ENCODE data around the gene TMEM145. TPM values are rescaled to one million over a fixed set of nuclear protein-coding genes. Genes with fewer than 3 reads are reported as not detected.

The TMEM145 gene
- total RNA-seq, 1 donor from 2014 or later = 18.4 TPM

DNA sequence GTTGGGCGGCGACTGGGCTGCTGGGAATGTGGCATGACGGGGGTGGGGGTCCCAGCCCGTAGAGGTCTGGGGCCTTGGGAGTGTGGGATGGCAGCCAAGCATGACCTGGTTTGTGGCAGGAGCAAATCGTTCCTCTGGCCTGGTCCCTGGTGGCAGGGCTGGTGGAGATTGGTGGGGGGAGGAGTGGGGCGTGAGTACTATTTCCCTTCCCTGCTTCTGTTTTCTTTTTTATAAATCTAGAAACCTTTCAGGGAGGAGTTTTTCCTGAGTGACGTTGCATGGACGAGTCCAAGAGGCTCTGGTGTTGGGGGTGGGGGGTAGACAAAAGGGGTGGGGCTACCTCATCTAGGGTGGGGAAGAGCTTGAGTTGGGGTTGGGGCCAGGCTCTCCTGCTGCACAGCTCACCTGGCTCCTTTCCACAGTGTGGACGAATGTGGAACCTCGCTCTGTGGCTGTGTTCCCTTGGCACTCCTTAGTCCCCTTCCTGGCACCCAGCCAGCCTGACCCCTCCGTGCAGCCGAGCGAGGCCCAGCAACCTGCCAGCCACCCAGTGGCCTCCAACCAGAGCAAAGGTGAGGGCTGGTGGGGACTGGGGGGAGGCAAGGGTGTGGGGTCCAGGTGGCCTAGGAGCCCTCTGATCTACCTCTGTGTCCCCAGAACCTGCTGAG, 26.6 kb upstream of the TMEM145 start:
- peaks cover 4% of the 10 kb centered on the region for H3K27me3 Mint-ChIP-seq (ENCODE audit: low read depth)
- H3K36me3 Mint-ChIP-seq (ENCODE audit: low read depth) = peaks cover 3% of the 10 kb centered on the region
- peak overlapping the region; percentile 98 for H3K4me3 Mint-ChIP-seq
- H3K27ac Mint-ChIP-seq (ENCODE audit: unreplicated experiment) = no peak overlapping the region
- TF ChIP-seq, protein P1, sequence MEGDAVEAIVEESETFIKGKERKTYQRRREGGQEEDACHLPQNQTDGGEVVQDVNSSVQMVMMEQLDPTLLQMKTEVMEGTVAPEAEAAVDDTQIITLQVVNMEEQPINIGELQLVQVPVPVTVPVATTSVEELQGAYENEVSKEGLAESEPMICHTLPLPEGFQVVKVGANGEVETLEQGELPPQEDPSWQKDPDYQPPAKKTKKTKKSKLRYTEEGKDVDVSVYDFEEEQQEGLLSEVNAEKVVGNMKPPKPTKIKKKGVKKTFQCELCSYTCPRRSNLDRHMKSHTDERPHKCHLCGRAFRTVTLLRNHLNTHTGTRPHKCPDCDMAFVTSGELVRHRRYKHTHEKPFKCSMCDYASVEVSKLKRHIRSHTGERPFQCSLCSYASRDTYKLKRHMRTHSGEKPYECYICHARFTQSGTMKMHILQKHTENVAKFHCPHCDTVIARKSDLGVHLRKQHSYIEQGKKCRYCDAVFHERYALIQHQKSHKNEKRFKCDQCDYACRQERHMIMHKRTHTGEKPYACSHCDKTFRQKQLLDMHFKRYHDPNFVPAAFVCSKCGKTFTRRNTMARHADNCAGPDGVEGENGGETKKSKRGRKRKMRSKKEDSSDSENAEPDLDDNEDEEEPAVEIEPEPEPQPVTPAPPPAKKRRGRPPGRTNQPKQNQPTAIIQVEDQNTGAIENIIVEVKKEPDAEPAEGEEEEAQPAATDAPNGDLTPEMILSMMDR (conservative IDR thresholded peaks at IDR 0.05) = no peak
- peaks cover 18% of the 10 kb centered on the region for H3K4me1 Mint-ChIP-seq
- DNase-seq (ENCODE audit: low read depth, low spot score) = no peak
- no peaks in the 10 kb centered on the region for H3K9me3 Mint-ChIP-seq

DNA sequence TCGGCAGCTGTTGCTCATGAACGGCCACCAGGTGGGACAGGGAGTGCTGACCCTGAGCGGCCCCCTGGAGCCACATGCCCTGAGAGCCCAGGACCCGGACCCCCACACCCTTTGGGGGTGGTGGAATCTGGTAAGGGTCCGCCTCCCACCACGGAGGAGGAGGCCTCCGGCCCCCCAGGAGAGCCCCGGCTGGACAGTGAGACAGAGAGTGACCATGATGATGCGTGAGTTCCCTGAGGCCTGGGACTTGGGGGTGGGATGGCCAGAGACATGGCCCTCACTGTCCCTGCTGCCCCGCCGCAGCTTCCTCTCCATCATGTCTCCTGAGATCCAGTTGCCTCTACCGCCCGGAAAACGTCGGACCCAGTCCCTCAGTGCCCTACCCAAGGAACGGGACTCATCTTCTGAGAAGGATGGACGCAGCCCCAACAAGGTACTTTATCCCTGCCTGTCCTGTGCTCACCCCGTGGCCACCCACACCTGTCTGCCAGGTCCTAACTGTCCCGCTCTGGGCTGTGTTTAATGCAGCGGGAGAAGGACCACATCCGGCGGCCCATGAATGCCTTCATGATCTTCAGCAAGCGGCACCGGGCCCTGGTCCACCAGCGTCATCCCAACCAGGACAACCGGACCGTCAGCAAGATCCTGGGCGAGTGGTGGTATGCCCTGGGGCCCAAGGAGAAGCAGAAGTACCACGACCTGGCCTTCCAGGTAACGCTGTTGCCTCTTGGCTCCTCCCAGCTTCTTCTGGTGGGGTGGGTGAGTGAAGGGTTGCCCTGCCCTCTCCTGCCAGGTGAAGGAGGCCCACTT, 25.9 kb upstream of the TMEM145 start:
- H3K4me1 Mint-ChIP-seq = peaks cover 23% of the 10 kb centered on the region
- TF ChIP-seq, protein P1 (conservative IDR thresholded peaks at IDR 0.05) = no peak
- no peak for DNase-seq (ENCODE audit: low read depth, low spot score)
- H3K4me3 Mint-ChIP-seq = peak overlapping the region; percentile 62
- peaks cover 4% of the 10 kb centered on the region for H3K27me3 Mint-ChIP-seq (ENCODE audit: low read depth)
- H3K9me3 Mint-ChIP-seq = no peaks in the 10 kb centered on the region
- no peak overlapping the region for H3K27ac Mint-ChIP-seq (ENCODE audit: unreplicated experiment)
- peaks cover 7% of the 10 kb centered on the region for H3K36me3 Mint-ChIP-seq (ENCODE audit: low read depth)

DNA sequence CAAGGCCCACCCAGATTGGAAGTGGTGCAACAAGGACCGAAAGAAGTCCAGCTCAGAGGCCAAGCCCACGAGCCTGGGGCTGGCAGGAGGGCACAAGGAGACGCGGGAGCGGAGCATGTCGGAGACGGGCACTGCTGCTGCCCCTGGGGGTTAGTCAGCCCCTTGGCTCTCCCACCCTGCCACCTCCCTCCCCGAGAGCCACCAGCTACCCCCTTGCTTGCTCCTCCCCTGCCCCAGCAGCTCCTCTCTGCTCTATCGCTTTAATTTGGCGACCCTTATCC, 25.3 kb upstream of the TMEM145 start:
- Mint-ChIP-seq H3K27ac (ENCODE audit: unreplicated experiment) (no peak overlapping the region), H3K36me3 (ENCODE audit: low read depth) (peaks cover 7% of the 10 kb centered on the region), H3K4me1 (peaks cover 23% of the 10 kb centered on the region), H3K4me3 (peak overlapping the region; percentile 72), H3K27me3 (ENCODE audit: low read depth) (peaks cover 4% of the 10 kb centered on the region), H3K9me3 (no peaks in the 10 kb centered on the region)
- DNase-seq (ENCODE audit: low read depth, low spot score) = no peak
- TF ChIP-seq, protein P1 (conservative IDR thresholded peaks at IDR 0.05) = no peak

DNA sequence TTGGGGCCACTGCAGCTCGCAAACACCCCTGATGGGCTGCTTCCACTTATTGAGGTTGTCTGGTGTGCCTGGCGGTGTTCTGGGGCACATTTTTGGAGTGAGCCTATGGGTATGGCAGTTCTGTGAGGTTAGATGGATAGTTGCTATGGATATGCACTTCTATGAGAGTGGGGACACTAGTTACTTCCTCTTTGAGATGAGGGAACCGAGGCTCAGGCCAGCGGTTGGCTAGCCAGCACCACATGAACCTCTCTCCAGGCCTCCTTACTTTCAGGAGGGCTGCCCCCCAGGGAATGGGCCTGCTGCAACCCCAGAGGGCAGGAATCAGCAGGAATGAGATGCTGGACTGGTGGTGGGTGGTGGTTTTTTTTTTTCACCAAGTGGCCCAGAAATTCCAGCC, 24.7 kb upstream of the TMEM145 start:
- no peak overlapping the region for H3K27ac Mint-ChIP-seq (ENCODE audit: unreplicated experiment)

DNA sequence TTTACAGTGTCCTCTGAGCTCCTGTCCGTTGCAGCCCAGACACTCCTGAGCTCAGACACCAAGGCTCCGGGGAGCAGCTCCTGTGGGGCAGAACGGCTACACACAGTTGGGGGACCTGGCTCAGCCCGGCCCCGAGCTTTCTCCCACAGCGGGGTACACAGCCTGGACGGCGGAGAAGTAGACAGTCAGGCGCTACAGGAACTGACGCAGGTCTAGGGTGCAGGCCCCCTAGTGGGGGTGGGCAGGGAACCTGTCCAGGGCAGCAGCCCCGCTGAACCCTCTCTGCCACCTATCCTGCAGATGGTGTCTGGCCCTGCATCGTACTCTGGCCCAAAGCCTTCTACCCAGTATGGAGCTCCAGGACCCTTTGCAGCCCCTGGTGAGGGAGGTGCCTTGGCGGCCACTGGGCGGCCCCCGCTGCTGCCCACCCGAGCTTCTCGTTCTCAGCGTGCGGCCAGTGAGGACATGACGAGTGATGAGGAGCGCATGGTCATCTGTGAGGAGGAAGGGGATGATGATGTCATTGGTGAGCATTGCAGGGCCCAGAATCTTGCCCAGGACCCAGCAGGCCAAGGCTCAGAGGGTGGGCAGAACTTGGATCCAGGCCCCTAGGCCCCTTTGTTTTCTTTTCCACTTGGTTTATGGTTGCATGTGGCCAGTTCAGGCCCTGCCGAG, 24.1 kb upstream of the TMEM145 start:
- no peak for DNase-seq (ENCODE audit: low read depth, low spot score)
- Mint-ChIP-seq H3K4me1 (peaks cover 26% of the 10 kb centered on the region), H3K27me3 (ENCODE audit: low read depth) (peaks cover 4% of the 10 kb centered on the region), H3K9me3 (no peaks in the 10 kb centered on the region), H3K4me3 (peak overlapping the region; percentile 72), H3K36me3 (ENCODE audit: low read depth) (peaks cover 9% of the 10 kb centered on the region), H3K27ac (ENCODE audit: unreplicated experiment) (no peak overlapping the region)
- TF ChIP-seq, protein P1 (conservative IDR thresholded peaks at IDR 0.05) = no peak

More for the DNA sequence above, 24.7 kb upstream of the TMEM145 start:
- TF ChIP-seq, protein P1 (conservative IDR thresholded peaks at IDR 0.05) = no peak
- peaks cover 4% of the 10 kb centered on the region for H3K27me3 Mint-ChIP-seq (ENCODE audit: low read depth)
- no peak for DNase-seq (ENCODE audit: low read depth, low spot score)
- peaks cover 25% of the 10 kb centered on the region for H3K4me1 Mint-ChIP-seq
- peaks cover 9% of the 10 kb centered on the region for H3K36me3 Mint-ChIP-seq (ENCODE audit: low read depth)
- peak overlapping the region; percentile 72 for H3K4me3 Mint-ChIP-seq
- no peaks in the 10 kb centered on the region for H3K9me3 Mint-ChIP-seq

Measured in neural crest cell (in vitro differentiated cells).